GM21723 (cell line): ENCODE data around the gene KIF6.

Source experiments
- ATAC-seq: cut with Tn5 transposase; IDR thresholded peaks from one replicate; pipeline ENCODE4 v1.9.1; 2021; ENCODE audit warnings: mild to moderate bottlenecking, moderate library complexity; ENCODE audit not compliant: unreplicated experiment

Gene KIF6

DNA sequence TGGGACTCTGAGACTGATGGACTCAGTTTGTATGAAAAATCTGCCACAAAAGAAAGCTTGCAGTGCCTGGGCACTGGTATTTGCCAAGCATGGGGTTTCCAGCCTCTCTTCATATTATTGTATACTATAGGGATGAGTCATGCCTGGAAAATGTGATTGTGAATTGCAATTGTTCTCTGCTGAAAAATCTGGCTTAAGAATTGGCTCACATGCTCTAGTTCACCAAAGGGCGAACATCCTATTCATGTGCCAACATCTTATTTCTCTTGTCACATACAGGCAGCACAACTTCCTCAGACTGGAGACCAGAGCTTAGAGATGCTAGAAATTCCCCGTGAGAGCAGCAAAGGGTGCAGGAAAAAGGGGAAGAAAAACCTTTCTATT, 299.1 kb downstream of the KIF6 start:
- no peak for ATAC-seq

DNA sequence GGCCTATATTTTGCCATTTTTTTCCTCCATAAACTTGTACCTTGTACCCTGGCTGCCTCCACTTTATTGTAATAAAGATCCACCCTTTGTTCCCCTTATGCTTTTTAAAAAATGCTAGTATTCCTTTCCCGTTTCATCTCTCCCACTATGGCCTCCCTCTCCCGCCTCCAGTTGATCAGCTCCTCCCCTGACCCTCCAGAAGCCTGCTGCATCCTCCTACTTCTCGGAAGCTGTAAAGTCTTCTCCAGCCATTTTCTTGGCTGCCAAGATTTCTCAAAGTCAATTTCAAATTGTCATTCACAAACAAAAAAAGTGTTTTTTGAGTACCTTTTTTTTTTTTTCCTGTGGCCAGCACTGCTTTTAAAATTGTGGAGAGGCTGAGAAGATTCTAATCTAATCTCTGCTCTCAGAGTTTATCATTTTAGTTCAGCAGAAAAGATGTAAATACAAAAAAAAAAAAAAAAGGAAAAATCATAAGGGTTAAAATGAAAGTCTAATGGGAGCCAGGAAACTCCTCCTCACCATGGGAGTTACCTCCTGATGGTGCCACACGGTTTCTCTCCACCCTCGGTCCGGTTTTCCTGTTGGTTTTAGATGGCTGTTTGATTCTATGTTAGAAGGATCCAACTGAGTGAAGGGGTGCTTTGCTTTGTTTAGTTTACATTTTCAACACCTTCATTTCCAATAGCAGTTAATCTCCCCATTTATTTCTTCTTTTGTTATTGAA, 299.7 kb downstream of the KIF6 start:
- no peak for ATAC-seq

- no peak for ATAC-seq
Measured at GRCh38 chr6:39424831-39425230, 300.4 kb downstream of the KIF6 start.

GRCh38 chr6:39422238-39422637, 303.0 kb downstream of the KIF6 start:
- no peak for ATAC-seq

- no peak for ATAC-seq
Measured at GRCh38 chr6:39421383-39422225, 303.6 kb downstream of the KIF6 start.

- no peak for ATAC-seq
Measured at GRCh38 chr6:39420300-39421265, 304.6 kb downstream of the KIF6 start.

- ATAC-seq: no peak
Measured at GRCh38 chr6:39419607-39420006, 305.6 kb downstream of the KIF6 start.

DNA sequence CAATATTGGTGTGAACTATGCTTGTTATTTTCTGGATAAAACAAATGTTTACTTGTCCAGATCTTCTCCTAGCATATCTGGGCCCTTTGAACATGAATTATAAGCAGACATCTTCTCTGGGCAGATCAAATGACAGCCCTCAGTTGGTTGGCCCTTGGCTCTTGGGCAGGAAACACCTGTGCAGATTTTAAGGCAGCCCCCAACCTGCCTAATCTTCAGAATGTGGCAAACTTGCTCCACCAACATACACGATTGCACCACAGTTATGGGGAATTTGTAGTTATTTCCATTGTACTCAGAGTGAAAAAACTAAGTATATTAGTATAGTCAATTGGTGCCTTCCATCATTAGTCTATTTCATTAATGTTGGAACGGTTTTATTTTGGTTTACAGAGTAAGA, 307.8 kb downstream of the KIF6 start:
- no peak for ATAC-seq

DNA sequence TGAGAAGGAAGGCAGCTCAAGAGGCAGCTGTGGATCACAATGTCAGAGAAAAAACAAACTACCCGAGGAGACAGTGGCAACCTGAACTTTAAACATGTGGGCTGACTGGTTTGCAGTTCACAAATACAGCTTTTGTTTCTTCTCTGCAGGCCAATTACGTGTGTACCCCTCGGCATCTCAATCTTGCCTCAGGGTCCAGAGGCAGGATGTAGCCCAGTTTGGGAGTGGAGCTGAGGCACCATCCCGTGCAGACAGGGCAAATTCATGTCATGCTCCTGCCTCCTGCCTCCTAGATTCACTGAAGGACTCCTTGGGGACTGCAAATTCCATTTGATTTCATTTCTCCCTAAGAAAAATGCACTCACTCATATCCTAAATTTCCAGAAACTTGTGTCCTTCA, 308.5 kb downstream of the KIF6 start:
- ATAC-seq: no peak

DNA sequence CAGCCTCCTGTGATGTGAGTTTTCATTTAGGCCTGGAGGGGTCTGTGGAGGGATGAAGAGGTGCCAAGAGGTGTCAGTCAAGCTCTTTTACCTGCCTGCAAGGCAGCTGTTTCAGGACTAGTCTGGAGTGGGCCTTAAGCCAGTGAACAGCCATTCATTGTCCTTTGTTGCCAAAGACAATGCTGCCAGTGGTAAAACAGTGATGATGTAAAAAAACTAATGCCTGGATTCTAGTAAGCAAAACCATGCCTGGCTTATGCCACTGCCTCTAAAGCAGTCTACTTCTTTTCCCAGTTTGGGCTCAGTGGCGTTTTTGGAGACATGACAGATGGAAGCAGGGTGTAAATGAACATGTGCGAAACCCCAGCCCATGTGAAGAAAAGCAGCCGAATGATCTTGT, 309.2 kb downstream of the KIF6 start:
- no peak for ATAC-seq

DNA sequence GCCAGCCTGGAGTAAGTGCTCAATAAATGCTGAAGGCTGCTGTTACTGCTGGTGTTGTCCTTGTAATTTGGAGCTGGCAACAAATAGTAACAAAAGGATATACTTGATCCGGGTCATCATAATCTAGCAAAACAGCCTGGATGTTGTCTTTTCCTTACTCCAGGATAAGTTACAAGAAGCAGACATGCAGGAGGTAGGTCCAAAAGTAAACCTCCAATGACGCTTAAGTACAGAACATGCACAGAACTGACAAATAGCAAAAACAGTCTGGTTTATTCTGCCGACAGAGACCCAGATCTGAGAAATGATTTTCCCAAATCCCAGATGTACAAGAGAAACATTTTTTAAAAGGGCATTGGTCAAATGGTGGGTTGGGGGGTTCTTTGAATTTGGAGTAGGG, 309.7 kb downstream of the KIF6 start:
- no peak for ATAC-seq

- ATAC-seq: no peak
Measured at GRCh38 chr6:39411465-39411864, 313.7 kb downstream of the KIF6 start.

GRCh38 chr6:39411001-39411400, 314.2 kb downstream of the KIF6 start:
- ATAC-seq: no peak

GRCh38 chr6:39409889-39410288, 315.3 kb downstream of the KIF6 start:
- ATAC-seq: no peak

- ATAC-seq: peak; percentile 65
Measured at GRCh38 chr6:39407446-39407993, 317.7 kb downstream of the KIF6 start.

- no peak for ATAC-seq
Measured at GRCh38 chr6:39404312-39404711, 320.9 kb downstream of the KIF6 start.

DNA sequence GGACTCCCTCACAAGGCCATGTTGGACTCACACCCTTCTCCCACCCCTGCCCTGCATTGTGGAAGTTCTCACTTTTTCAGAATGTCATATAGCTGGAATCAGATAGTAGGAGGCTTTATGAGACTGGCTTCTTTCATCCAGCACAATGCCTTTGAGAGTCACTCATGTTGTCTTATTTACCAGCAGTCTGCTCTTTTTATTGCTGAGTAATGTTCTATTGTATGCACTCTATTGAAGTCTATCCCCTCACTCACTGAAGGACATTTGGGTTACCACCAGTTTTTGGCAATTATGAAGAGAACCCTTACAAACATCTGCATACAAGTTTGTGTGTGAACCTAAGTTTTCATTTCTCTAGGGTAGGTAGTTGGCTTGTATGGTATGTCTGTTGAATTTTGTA, 321.9 kb downstream of the KIF6 start:
- ATAC-seq: no peak

DNA sequence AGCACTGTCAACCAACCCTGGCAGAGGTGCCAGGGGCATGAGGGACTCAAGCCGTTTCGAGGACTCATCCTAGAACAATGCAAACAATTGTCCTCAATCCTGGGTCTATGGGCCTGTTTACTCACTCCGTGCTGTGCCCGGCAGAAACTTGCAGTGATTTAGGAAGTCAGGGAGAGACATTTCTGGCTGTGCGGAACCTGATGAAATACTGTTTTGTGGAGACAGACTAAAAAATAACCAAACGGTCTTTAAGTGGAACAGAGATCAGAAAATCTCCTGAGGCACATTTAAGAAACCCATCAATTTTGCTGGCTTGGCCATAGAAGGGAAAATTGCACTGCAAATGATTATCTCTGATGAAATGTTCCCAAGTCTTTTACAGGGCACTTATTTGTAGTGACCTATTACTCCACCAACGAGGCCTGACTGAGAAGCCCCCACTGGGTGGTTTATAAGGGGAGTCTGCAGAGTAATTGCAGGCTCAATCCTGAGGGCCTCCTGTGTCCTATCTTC, 322.9 kb downstream of the KIF6 start:
- ATAC-seq: no peak

DNA sequence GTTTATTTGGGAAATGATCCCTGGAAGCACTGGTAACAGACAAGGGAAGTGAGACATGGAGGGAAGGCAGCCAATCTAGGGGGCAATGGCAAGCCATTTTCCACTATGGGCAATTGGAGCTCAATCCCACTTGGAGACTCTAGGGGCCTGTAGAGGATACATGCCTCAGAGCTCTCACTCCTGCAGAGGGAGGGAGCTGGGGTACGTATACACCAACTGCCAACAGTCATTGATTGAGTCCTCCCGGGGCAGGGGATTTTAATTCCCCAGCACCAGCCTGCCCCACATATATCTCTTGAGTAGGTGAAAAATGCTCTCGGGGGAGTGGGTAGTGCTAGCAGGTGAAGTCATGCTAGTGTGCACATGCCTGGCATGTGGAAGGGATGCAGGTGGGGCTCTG, 323.8 kb downstream of the KIF6 start:
- no peak for ATAC-seq

DNA sequence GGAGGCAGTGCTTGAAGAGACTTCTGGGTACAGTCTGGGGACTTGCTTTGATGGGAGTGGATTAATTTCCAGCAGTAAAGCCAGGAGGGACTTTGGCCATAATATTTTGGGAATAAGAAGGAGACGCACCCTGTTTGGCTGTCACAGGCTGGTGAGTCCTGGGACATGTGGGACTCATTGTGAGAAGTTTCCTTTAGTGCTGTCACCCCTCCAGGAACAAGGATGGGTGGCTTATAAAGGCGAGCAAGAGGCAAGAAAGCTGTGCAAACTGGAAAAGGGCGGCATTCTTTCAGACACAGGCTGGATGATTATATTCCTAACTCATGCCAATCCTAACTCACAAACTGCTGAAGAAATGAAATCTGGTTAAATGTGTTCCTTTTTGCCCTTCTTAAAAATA, 325.2 kb downstream of the KIF6 start:
- ATAC-seq: no peak

DNA sequence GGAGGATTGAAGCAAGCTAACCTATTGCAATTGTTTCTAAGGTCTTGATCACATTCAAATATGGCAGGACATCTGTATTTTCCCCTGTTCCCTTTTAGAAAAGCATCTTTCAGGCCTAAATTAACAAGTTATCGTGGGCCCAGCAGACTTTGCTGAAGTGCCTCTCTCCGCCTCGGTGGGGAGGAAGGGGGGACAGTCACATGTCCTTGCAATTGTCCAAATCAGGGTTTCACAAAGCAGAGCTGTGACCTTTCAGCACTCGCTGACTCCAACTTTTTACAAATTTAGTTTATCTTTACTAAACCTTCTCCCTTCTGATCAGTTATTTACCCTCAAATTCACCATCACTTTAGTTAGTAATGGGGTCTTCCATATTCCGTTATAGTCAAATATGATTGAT, 328.4 kb downstream of the KIF6 start:
- ATAC-seq: no peak
